Smooth muscle cell of the brain vasculature (primary cell): ENCODE measurements around the gene ZRANB1.

Source experiments
- DNase-seq: peaks from one replicate; pipeline ENCODE4 v3.0.0-alpha.2; 2012; ENCODE audit warnings: low read depth, low spot score

ZRANB1 gene

DNA sequence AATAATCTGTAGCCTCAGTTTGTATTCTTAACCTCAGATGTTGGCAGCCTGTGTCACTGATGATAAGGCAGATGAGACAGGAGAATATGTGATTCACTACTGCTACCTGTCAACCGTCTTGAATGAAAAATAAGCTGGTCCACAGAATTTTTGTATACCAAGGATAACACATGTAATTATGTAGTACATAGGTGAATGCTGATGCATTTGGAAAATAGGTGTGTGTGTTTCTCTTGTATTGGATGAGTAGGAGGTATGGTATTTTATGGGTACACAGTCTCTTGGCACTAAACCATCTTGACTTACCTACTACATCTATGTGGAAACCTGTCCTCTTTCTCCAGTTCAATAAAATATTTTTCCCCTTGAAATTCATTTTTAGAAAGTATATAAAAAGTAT lies 20.7 kb upstream of the ZRANB1 start:
- no peak for DNase-seq

DNA sequence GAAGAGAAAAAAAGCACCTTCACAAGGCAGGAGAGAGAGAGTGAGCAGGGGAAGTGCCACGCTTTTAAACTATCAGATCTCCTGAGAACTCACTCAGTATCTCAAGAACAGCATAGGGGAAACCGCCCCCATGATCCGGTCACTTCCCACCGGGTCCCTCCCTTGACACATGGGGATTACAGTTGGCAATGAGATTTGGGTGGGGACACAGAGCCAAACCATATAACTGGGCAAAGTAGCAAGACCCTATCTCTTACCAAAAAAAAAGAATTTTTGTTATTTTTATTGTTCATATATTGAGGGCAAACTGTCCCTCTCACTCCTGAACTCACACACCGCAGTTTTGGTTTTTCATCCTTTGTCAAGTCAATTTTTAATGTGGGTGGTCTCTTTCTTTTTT lies 18.2 kb upstream of the ZRANB1 start:
- DNase-seq: no peak

DNA sequence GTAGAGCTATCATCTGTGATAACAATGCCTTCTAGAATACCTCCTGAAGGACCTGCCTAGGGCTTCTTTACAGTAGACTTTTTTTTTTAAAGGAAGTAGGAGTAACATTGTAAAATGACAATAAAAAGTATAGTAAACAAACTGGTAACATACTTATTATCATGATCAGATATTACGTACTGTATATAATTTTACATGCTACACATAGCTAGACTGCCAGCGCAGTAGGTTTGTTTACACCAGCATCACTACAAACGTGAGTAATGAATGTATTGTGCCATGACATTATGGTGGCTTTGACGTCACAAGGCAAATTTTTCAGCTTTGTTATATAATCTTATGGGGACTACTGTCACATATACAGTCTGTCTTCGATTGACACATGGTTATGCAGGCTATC lies 15.4 kb upstream of the ZRANB1 start:
- no peak for DNase-seq

DNA sequence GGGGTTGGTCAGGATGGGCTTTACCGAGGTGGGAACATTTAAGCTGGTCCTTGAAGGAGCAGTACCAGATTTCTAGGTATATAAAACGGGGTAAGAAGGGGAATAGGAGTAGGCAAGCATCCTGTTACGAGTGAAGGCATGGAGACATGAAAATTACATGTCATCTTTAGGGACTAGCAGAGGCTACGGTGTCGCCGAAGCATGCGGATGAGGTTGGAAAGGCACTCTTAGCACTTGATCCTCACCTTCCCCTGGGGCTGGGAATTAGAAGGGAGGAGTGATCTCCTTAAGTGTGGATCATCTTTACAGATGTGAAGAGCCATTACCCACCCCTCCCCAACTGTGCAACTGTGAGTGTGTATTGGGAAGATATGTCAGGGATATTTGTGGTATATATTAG lies 13.8 kb upstream of the ZRANB1 start:
- no peak for DNase-seq

DNA sequence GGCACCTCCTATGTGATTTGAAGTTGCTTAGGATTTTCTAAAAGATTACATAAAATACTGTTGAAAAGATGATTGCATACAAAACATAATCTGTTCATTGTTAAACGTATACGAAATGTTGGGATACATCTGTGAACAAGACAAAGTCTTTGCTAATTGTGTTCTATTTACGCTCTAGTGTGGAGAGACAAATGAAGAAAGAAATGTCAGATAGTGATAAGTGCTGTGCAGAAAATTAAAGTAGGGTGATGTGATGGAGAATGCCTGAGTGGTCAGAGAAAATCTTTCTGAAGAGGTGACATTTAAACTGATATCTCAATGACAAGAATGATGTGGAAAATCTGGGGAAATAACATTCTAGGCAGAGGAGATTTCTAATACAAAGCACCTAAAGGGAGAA lies 13.4 kb upstream of the ZRANB1 start:
- DNase-seq: no peak

DNA sequence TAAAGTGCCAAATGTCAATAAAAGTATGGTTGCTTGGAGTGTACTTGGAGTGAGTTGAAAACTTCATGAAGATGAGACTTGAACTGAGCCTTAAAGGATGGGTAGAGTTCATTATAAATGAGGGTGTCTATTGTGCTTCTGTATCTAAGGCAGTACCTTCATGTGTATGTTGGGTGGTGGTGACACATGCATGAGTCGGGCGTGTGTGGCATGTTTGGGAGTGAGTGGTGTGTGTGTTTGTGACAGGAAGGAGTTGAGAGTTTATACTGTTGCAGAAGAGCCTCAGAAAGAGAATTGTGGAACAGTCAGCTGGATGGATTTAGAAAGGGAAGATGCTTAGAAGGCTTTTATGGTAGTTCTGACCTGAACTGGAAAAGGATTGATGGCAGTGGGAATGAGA lies 6.0 kb upstream of the ZRANB1 start:
- no peak for DNase-seq

DNA sequence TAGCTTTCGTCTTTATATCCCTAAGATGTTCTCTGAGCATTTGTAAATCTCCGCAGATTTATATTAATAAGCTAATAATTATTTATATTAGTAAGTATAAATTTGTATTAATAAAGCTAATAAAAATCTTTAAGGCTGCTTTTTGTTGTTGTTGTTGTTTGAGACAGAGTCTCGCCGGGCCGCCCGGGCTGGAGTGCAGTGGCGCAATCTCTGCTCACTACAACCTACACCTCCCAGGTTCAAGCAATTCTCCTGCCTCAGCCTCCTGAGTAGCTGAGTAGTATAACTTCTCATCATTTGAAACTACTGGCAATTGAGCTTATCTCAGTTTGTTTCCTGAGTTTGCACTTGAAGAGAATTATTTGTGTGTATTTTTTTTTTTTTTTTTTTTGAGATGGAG lies 5.1 kb upstream of the ZRANB1 start:
- DNase-seq: no peak

DNA sequence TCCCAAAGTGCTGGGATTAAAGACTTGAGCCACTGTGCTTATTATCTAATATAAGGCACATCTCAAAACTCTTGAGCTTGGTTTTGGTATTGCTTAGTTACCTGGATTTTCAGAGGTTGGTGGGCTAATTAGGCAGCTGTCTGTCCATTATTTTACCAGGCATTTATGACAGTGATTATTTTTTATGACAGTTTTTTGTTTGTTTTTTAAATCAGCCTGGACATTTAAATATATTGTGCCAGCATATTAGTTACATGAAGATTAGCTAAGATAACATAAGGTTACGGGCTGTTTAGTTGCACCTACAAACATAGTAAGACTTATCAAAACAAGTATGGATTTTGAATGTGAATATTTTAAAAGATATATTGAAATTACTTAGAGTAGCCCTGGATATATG lies 2.6 kb upstream of the ZRANB1 start:
- DNase-seq: no peak

DNA sequence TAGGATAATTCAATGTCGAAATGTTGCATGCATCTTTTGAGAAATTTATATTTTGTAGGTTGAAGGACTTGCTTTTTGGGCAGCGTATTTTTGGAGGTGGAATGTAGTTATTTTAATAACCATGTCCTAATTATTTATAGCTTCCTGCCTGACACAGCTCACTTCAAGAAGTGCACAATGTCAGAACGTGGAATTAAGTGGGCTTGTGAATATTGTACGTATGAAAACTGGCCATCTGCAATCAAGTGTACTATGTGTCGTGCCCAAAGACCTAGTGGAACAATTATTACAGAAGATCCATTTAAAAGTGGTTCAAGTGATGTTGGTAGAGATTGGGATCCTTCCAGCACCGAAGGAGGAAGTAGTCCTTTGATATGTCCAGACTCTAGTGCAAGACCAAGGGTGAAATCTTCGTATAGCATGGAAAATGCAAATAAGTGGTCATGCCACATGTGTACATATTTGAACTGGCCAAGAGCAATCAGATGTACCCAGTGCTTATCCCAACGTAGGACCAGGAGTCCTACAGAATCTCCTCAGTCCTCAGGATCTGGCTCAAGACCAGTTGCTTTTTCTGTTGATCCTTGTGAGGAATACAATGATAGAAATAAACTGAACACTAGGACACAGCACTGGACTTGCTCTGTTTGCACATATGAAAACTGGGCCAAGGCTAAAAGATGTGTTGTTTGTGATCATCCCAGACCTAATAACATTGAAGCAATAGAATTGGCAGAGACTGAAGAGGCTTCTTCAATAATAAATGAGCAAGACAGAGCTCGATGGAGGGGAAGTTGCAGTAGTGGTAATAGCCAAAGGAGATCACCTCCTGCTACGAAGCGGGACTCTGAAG lies 620 bp downstream of the ZRANB1 start:
- no peak for DNase-seq

DNA sequence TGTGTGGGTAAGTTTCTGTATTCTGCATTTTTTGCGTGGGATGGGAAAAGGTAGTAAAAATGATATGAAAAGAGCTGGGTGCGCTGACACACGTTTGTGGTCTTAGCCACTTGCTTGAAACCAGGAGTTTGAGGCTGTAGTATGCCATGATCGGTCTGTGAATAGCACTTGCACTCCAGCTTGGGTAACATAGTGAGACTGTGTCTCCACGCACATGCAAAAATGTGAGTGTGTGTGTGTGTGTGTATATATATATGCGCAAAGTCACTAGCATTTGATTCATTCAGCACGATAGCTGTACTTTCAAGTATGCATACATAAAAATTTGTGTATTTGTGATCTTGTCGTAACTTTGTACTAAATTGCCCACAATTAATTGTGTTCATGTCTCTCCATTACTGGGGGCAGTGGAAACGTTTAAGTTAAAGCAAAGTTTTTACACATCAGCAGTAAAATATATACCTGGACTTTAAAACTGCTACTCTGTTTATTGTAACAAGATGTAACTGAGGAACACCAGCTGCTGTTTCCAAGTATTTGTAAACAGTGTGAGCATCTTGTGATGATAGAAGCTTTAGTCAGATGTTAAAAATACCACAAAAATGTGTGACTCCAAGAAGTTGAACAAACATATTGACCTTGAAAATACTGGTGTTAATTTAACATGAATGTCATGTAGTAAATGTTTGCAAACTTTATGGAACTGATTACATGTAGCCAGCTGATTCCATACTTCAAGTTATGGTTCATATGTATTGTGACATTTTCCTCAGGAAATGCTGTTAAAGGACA lies 1.6 kb downstream of the ZRANB1 start:
- no peak for DNase-seq

DNA sequence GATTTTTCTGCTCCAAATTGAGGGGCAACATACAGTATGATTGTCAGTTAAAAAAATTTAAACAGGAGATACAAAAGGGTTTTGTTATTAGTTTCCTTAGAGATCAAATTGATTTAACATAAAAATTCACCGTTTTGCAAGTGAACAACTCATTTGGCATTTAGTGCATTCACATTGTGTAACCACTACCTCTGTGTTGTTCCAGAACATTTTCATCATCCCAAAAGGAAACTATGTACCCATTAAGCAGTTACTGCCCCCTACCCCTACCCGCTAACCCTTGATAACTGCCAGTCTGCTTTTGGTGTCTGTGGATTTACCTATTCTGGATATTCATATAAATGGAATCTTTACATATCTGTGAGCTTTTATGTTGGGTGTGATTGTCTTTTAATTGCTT lies 3.1 kb downstream of the ZRANB1 start:
- no peak for DNase-seq

DNA sequence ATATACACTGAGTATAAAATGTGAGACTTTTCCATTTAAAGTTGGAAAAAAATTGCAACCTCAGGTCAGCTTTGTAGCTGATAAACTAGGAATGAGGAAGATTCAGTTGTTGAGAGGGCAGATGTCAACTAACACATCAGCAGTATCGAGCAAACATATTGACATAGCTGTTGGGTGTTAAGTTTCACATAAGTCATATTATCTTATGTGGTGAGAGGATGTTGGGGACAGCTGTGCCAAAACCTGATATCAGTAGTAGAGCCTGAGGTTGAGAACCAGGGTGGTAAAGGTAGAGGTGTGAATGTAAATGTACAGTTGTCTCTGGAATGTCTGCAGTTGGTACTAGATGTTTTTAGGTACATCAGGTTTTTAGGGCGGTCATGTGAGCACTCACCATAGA lies 5.0 kb downstream of the ZRANB1 start:
- no peak for DNase-seq

DNA sequence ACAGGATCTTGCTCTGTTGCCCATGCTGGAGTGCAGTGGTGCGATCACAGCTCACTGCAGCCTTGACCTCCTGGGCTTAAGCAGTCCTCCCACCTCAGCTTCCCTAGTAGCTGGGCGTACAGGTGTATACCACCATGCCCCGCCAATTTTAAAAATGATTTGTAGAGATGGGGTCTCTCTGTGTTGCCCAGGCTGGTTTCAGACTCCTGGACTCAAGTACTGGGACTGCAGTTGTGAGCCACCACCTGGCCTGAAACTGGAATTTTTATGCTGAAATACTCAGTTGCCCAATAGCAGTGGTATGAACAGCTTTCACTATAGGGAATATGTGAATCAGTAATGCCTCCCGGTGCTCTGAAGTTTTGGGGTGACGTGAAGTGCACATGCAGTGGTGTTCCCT lies 7.6 kb downstream of the ZRANB1 start:
- no peak for DNase-seq

DNA sequence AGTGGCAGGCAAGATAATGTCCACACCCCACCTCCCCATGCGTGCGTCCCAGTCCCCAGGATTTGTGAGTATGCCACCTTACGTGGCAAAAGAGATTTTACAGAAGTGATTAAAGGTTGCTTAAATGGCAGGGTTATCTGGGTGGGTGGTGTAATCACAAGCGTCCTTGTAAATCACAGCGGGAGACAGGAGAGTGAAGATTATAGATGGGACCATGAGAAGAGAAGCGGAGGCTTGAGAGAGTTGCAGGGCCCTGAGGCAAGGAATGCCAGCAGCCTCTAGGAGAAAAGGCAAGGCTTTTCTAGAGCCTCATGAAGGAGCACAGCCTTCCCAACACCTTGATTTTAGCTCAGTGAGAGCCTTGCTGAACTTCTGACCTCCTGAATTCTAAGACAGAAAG lies 10.2 kb downstream of the ZRANB1 start:
- DNase-seq: no peak

DNA sequence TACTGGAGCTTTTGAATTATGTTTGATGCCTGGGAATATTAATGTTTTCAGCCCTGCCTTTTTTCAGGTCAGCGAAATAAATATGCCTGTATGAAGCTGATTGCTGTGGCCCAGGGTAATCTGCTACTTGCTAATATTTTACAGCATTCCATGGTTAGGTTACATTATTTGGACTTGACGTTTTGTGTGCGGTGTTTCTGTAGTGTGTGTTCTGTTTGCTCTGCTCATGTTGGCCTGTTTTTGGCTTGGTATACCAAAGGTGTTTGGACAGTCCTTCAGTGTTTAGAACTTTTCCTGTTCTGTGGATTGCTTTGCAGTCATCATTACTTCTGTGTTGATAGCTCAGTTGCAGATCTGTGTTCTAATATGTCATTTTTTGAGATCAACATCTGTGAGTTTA lies 11.5 kb downstream of the ZRANB1 start:
- DNase-seq: no peak

DNA sequence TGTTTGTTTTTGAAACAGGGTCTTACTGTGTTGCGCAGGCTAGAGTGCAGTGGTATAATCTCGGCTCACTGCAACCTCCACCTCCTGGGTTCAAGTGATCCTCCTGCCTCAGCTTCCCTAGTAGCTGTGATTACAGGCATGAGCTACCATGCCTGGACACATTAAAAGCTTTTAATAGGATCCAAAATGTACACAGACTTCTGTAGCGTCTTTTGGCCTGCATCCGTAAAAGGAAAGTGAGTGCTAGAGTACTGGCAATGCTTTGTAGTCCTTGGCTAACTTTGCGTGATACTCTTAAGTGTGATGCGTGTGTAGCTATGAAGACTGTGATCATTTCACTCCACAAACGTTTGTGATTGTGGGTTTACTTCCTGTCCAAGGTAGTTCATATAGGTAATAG lies 13.3 kb downstream of the ZRANB1 start:
- DNase-seq: no peak

DNA sequence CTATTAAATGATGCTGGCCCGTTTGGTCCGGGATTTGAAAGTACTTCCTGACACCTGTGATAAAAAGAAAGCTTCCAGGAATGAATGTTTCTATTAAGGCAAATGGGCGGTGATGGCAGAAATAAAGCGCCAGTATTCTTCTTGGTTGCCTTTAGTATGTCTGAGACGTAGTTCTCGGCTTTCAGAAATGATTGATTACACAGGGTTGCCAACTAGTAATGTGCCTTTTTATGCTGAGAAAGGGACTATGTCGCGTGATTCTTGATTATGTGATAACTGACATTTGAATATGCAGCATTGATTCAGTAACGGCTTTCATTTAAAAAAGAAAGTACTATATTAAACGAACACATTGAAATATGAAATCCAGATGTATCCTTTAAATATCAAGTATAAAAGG lies 13.9 kb downstream of the ZRANB1 start:
- no peak for DNase-seq

DNA sequence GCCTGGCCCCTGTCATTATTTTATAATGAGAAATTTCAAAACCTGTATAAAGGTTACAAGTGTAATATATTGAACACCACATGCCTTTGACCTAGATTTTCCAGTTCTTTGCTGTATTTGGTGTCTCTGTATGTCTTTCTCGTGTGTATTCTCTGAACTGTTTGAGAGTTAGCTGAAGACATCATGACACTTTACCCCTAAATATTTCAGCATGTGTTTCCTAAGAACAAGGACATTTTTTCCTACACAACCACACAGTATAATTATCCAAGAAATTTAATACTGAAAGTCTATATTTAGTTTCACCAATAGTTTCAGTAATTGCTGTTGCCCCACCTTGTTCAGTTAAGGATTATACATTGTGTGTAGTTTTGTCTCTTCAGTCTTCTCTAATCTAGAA lies 14.8 kb downstream of the ZRANB1 start:
- DNase-seq: no peak

DNA sequence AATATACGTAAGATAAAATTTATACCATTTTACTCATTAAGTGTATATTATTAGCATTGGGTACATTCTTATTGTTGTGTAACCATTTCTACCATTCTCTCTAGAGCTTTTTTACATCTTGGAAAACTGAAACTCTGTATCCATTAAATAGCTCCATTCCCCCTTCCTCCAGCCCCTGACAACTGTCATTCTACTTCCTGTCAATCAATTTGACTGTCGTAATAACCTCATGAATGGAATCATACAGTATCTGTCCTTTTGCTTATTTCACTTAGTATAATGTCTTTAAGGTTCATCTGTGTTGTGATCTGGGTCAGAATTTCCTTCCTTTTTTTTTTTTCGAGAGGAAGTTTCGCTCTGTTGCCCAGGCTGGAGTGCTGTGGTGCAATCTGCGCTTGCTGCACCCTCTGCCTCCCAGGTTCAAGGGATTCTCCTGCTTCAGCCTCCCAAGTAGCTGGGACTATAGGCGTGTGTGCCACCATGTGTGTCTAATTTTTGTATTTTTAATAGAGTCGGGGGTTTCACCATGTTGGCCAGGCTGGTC lies 15.6 kb downstream of the ZRANB1 start:
- no peak for DNase-seq

DNA sequence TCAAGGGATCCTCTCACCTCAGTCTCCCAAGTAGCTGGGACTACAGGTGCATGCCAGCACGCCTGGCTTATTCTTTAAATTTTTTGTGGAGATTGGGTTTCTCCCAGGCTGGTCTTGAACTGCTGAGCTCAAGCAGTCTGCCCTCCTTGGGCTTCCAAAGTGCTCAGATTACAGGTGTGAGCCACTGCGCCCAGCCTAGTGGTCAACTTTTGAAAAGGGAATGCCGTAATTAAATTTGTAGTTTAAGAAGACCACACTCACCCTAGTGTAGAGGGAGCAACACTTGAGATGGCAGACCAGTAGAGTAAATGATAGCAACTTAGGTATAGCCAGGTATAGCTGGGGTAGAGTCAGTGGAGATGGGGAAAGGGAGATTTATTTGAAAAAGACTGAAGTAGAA lies 17.6 kb downstream of the ZRANB1 start:
- DNase-seq: no peak

DNA sequence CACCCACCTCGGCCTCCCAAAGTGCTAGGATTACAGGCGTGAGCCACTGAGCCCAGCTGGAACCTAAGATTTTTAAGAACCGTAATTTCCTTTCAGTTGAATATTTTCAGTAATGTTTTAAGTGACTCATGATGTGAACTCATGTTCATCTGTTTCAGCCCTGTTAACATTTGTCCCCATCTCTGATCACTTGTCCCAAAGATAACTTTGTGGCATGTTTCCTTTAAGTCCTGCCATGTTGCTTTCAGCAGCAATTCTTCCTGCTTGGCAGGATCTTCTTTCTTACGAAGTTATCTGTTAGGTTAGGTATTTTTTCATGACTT lies 19.3 kb downstream of the ZRANB1 start:
- DNase-seq: no peak

DNA sequence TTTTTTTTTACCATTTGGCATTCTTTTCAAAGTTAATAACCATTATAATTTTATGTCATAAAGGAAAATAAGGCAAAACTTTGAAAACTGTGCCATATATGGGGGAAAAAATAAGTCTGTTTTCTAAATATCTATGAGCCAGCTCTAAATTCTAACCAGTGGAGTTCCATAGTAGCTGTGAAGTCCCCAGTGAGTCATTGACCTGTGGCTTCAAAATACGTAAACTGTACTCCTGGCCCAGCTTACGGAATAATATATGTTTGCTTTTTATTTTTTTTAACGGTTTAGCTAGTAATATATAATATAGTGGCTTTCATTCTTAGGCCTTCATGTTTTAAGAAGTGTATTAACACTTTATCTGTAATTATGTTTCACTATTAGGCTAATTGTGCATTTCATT lies 20.5 kb downstream of the ZRANB1 start:
- no peak for DNase-seq
